Body of pancreas (tissue), 4 donors: Measurements from ENCODE around the gene YAE1. TPM values are rescaled to one million over a fixed set of nuclear protein-coding genes. Genes with fewer than 3 reads are reported as not detected.

Source experiments
- ATAC-seq: fragments of 150-250 bp; one replicate; pipeline ENCODE4 v1.9.1; 2016
- DNase-seq, 4 donors: peaks; one replicate each; pipeline ENCODE4 v3.0.0-alpha.2; 2019
- H3K27ac ChIP-seq, 4 donors: fragments of 200-600 bp; sonication (generic); 1 replicate in 3 of 4; 2 replicates in 1 of 4; pipeline versions ENCODE4 v1.5.1 to v1.6.1; 2016 to 2019; ENCODE audit warnings: mild to moderate bottlenecking in 1 of 4, mixed read lengths in 1 of 4, moderate library complexity in 1 of 4
- H3K27me3 ChIP-seq, 2 donors: fragments of 200-600 bp; sonication (generic); one replicate each; pipeline ENCODE4 v1.6.0; 2016; ENCODE audit warnings: mild to moderate bottlenecking in 1 of 2
- H3K36me3 ChIP-seq, 2 donors: fragments of 200-600 bp; sonication (generic); replicated peaks in 1 of 2; 2 replicates each; pipeline ENCODE4 v1.5.1; 2016; ENCODE audit warnings: low read depth in 2 of 2; ENCODE audit not compliant: insufficient read depth in 1 of 2
- H3K4me1 ChIP-seq: fragments of 200-600 bp; sonication (generic); one replicate; pipeline ENCODE4 v1.6.0; 2016
- H3K4me3 ChIP-seq, 2 donors: fragments of 200-600 bp; sonication (generic); 1 replicate in 1 of 2; 2 replicates in 1 of 2; pipeline ENCODE4 v1.5.1; 2016 to 2019
- H3K9me3 ChIP-seq, 3 donors: fragments of 200-600 bp; sonication (generic); 1 replicate in 2 of 3; 2 replicates in 1 of 3; pipeline ENCODE4 v1.5.1; 2016
- CTCF ChIP-seq, 7 experiments: fragments of 450-650 bp in 4 of 7; fragments of 200-600 bp in 3 of 7; sonication (generic) in 3 of 7; IDR thresholded peaks; one replicate each; pipeline ENCODE4 v1.5.1; 2016 to 2019; ENCODE audit warnings: antibody characterized with exemption in 7 of 7
- POLR2A ChIP-seq, 3 donors: fragments of 450-650 bp; IDR thresholded peaks; one replicate each; pipeline ENCODE4 v1.6.1; 2016; ENCODE audit warnings: antibody characterized with exemption in 3 of 3, mild to moderate bottlenecking in 2 of 3
- WGBS, 2 donors: methylation state at CpG; one replicate each; pipeline ENCODE4 v1.1.5; 2017; 5-methylcytosine and 5-hydroxymethylcytosine counted together
- intact Hi-C: fragments of 100-400 bp; cut with DNase I; formaldehyde crosslinking; loops from one replicate; pipeline ENCODE4 v1.15.1; 2023
- total RNA-seq, 2 donors: library from RNA; depleted of rRNA; stranded (reverse); fragments of >200 nt; gene quantifications; one replicate each; pipeline ENCODE4 v1.1.0, GENCODE V29; 2016

The YAE1 gene
- total RNA-seq, 2 donors from 2014 or later = 6.6 to 9.9 TPM

GRCh38 chr7:39526666-39527065 lies 39.5 kb upstream of the YAE1 start:
- DNase-seq (no peak), ATAC-seq (no peak)
- no peaks in the 10 kb centered on the region for H3K9me3 ChIP-seq
- H3K4me1 ChIP-seq = no peaks in the 10 kb centered on the region
- intact Hi-C loops = no loop called here
- H3K36me3 ChIP-seq = no peaks in the 10 kb centered on the region
- no peak for TF ChIP-seq CTCF (IDR thresholded peaks at IDR 0.05)
- H3K27ac ChIP-seq = no peak overlapping the region
- H3K4me3 ChIP-seq = no peak overlapping the region
- H3K27me3 ChIP-seq = no peaks in the 10 kb centered on the region

DNA sequence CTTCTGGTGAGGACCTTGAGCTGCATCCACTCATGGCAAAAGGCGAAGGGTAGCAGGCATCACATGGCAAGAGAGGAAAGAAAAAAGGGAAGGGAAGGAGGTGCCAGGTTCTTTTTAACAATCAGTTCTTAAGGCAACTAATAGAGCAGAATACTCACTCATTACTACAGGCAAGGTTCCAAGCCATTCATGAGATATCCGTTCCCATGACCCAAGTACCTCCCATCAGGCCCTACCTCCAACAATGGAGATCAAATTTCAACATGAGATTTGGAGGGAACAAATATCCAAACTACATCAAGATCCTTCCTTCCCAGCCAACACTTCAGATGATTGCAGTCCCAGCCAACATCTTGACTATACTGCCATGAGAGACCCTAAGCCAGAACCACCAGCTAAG lies 38.9 kb upstream of the YAE1 start:
- Histone ChIP-seq H3K4me1 (no peaks in the 10 kb centered on the region), H3K9me3 (no peaks in the 10 kb centered on the region), H3K36me3 (no peaks in the 10 kb centered on the region), H3K27me3 (no peaks in the 10 kb centered on the region), H3K27ac (no peak overlapping the region), H3K4me3 (no peak overlapping the region)
- ATAC-seq = no peak
- no peak for TF ChIP-seq POLR2A (IDR thresholded peaks at IDR 0.05)
- TF ChIP-seq CTCF (IDR thresholded peaks at IDR 0.05) = no peak
- no peak for DNase-seq
- intact Hi-C loops = no loop called here
- 52 to 55% methylated on average over 2 of the region's 2 CpGs for WGBS, 2 donors

DNA sequence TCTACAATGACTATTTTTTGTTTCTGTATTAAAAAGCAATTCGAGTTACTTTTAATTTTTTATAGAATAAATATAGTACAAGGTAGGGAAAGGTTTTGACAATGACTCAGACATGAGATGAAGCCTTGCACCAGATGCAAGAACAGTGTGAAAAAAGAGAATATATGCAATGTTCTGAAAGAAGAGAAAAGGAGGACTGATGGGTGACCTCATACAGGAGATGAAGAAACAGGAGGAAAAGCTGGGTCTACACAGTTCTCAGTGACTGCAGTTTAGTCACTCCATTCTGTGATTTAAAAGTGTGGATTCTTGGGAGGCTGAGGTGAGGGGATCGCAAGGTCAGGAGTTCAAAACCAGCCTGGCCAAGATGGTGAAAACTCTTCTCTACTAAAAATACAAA lies 38.3 kb upstream of the YAE1 start:
- H3K4me3 ChIP-seq = no peak overlapping the region
- no peaks in the 10 kb centered on the region for H3K9me3 ChIP-seq
- 69 to 71% methylated on average over 2 of the region's 2 CpGs for WGBS, 2 donors
- no peak for ATAC-seq
- no peak overlapping the region for H3K27ac ChIP-seq
- intact Hi-C loops = no loop called here
- no peaks in the 10 kb centered on the region for H3K4me1 ChIP-seq
- no peaks in the 10 kb centered on the region for H3K36me3 ChIP-seq
- no peak for TF ChIP-seq CTCF (IDR thresholded peaks at IDR 0.05)
- no peak for TF ChIP-seq POLR2A (IDR thresholded peaks at IDR 0.05)
- DNase-seq = no peak
- H3K27me3 ChIP-seq = no peaks in the 10 kb centered on the region

- H3K36me3 ChIP-seq = no peaks in the 10 kb centered on the region
- no peak overlapping the region for H3K27ac ChIP-seq
- intact Hi-C loops = no loop called here
- no peak for ATAC-seq
- no peaks in the 10 kb centered on the region for H3K27me3 ChIP-seq
- no peak for DNase-seq
- H3K9me3 ChIP-seq = no peaks in the 10 kb centered on the region
- H3K4me1 ChIP-seq = no peaks in the 10 kb centered on the region
- H3K4me3 ChIP-seq = no peak overlapping the region
- TF ChIP-seq POLR2A (IDR thresholded peaks at IDR 0.05) (no peak), CTCF (IDR thresholded peaks at IDR 0.05) (no peak)
These were observed 37.4 kb upstream of the YAE1 start for GRCh38 chr7:39528849-39529248.

DNA sequence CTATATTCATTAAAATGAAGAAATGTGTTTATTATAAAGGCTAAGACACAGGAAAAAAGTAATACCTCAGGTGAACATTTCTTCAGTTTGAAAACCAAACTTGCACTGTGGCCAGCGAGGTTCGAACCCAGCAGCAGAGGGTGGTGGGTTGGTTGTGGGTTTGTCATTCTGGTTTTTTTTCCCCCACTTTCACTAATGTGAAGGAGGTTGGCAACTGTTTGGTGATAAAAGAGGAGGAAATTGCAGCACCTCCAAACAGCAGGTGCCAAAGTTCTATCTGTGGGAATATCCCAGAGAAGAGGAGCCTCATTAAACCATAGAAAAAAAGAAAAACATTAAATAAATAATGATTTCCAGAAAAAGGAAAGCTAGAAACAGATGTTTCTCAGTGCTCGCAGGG lies 36.6 kb upstream of the YAE1 start:
- TF ChIP-seq POLR2A (IDR thresholded peaks at IDR 0.05) (no peak), CTCF (IDR thresholded peaks at IDR 0.05) (no peak)
- intact Hi-C loops = no loop called here
- 62 to 65% methylated on average over 3 of the region's 3 CpGs for WGBS, 2 donors

More for the DNA sequence above, 36.6 kb upstream of the YAE1 start:
- DNase-seq = no peak
- no peak for ATAC-seq
- Histone ChIP-seq H3K4me1 (no peaks in the 10 kb centered on the region), H3K9me3 (no peaks in the 10 kb centered on the region), H3K27me3 (no peaks in the 10 kb centered on the region), H3K27ac (no peak overlapping the region), H3K4me3 (no peak overlapping the region), H3K36me3 (no peaks in the 10 kb centered on the region)
